SK-N-MC (cell line): ENCODE measurements around the gene HADHA.
A peak's percentile ranks its signal among the peaks of the same experiment; 100 is the strongest.

ENCODE experiments used
- DNase-seq: peaks from one replicate; pipeline ENCODE4 v3.0.0-alpha.2; 2011; ENCODE audit warnings: low read depth, low spot score
- H3K27ac ChIP-seq: fragments of 200-600 bp; sonication (generic); 2 replicates; pipeline ENCODE4 v1.5.1; 2016; ENCODE audit warnings: mixed run types
- H3K36me3 ChIP-seq: fragments of 200-600 bp; sonication (generic); 2 replicates; pipeline ENCODE4 v1.6.1; 2017; ENCODE audit warnings: antibody characterized with exemption, low read length, mixed read lengths; ENCODE audit not compliant: insufficient read depth
- H3K4me3 ChIP-seq: fragments of 200-600 bp; sonication (generic); 2 replicates; pipeline ENCODE4 v1.5.1; 2016
- H3K9ac ChIP-seq: fragments of 200-600 bp; sonication (generic); 2 replicates; pipeline ENCODE4 v1.8.0; 2017; ENCODE audit warnings: mixed run types, mixed read lengths; ENCODE audit not compliant: insufficient read length
- H3K9me3 ChIP-seq: fragments of 200-600 bp; sonication (generic); 2 replicates; pipeline ENCODE4 v1.6.1; 2017; ENCODE audit warnings: low read depth, mild to moderate bottlenecking, antibody characterized with exemption, low read length, moderate library complexity, mixed read lengths
- EZH2 ChIP-seq: fragments of 200-600 bp; sonication (generic); IDR thresholded peaks from one replicate; pipeline ENCODE4 v1.6.1; 2017; ENCODE audit warnings: antibody characterized with exemption
- FOXP2 ChIP-seq: optimal IDR thresholded peaks from 2 replicates; pipeline ENCODE3; 2011; ENCODE audit warnings: mild to moderate bottlenecking, moderate library complexity; ENCODE audit not compliant: insufficient read depth; ENCODE audit errors: extremely low read length, control extremely low read depth
- POLR2AphosphoS5 ChIP-seq: IDR thresholded peaks from 2 replicates; pipeline ENCODE4 v1.6.1; 2012; ENCODE audit warnings: mild to moderate bottlenecking, low read depth, low read length, borderline replicate concordance

HADHA gene

DNA sequence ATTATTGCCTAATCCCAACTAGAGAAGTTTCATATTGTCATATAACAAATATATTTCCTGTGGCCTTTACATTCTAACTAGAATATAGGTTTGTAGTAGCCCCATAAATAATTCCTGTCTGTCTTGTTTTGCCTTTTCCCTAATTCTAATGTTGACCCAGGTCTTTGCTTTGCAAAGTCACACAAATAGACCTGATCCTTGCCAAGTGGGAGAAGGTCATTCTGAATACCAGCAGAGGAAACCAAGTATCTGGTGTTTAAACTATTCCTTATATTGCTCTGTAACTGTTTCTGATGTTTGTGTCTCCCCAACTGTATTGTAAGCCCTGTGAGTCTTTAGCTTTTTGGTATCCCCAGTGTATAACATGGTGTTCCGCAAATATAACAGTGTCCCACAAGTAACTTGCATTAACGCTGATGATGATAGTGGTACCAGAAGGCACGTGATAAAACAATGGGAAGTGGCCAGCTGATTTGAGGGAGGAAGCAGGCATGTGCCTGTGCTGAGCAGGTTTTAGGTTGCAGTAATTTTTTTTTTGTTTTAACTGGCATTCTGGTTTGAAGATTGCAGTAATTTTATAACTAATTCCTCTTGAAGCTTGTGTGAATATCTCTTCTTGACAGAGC is 11.4 kb upstream of the HADHA start:
- no peak for DNase-seq
- H3K27ac ChIP-seq = no peak overlapping the region
- H3K36me3 ChIP-seq = peaks cover 9% of the 10 kb centered on the region; the same call in 1 of the 2 replicates
- TF ChIP-seq EZH2 = no peak
- no peak for TF ChIP-seq POLR2AphosphoS5
- TF ChIP-seq FOXP2 = no peak
- H3K4me3 ChIP-seq = no peak overlapping the region
- H3K9me3 ChIP-seq = no peaks in the 10 kb centered on the region
- no peak overlapping the region for H3K9ac ChIP-seq

DNA sequence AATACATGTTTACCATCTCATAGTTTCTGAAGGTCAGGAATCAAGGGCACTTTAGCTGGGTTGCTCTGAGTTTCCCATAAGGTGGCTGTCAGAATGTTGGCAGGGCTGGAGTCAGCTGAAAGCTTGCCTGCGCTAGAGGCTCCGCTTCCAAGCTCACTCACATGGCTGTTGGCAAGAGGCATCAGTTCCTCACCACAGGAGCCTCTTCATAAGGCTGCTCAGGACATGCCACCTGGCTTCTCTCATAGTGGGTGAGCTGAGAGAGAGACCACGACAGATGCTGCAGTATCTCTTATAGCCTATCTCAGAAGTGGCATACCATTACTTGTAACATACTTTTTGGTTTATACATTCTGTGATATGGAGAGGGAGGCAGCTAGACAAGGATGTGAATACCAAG is 7.5 kb upstream of the HADHA start:
- Histone ChIP-seq H3K36me3 (peaks cover 5% of the 10 kb centered on the region; the same call in 1 of the 2 replicates), H3K4me3 (no peak overlapping the region), H3K9ac (no peak overlapping the region), H3K9me3 (no peaks in the 10 kb centered on the region), H3K27ac (no peak overlapping the region)
- TF ChIP-seq POLR2AphosphoS5 = no peak
- no peak for TF ChIP-seq FOXP2
- TF ChIP-seq EZH2 = no peak
- DNase-seq = no peak

DNA sequence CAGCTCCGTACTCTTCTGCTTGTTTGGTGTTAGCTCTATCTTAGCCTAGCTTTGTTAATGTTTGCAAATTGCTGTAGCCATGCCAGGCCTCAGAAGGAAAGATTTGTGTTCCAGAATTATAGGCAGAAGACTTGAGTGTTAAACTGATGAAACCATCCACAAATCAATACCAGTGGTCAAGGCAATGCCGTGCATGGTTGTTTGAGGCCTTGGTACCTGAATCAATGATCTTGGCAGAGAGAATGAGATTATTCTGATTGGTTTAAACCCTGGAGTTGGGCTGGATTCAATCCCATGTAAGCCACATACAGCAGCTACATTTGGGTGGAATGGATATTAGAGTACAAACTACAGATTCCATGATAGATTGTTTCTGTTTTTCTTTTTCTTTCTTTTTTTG is 5.2 kb upstream of the HADHA start:
- Histone ChIP-seq H3K4me3 (no peak overlapping the region), H3K9me3 (no peaks in the 10 kb centered on the region), H3K9ac (no peak overlapping the region), H3K27ac (no peak overlapping the region), H3K36me3 (peaks cover 2% of the 10 kb centered on the region; the same call in 1 of the 2 replicates)
- DNase-seq = no peak
- no peak for TF ChIP-seq FOXP2
- no peak for TF ChIP-seq POLR2AphosphoS5
- TF ChIP-seq EZH2 = no peak

DNA sequence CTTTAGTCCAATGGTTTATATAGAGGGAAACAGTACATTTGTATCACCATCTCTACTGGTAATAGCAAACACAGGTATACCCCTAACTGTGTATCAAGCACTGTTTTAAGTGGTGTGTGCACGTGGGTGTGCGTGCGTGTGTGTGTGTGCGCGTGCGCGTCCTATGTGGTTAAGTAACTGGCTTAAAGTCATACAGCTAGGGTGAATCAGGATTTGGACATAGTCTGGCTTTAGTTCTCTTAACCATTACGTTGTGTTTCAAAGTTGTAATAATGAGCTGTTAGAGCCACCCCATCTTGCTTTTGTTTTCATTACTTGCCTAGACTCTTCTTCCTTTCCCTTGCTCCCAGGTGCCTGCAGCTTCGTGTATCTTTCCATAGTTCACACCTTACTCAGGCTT is 2.4 kb upstream of the HADHA start:
- no peaks in the 10 kb centered on the region for H3K9me3 ChIP-seq
- H3K4me3 ChIP-seq = 0 out of 2 replicates have a peak overlapping the region, but pooled peaks have one; percentile 19
- DNase-seq = no peak
- H3K36me3 ChIP-seq = no peaks in the 10 kb centered on the region
- H3K27ac ChIP-seq = no peak overlapping the region
- H3K9ac ChIP-seq = no peak overlapping the region
- TF ChIP-seq POLR2AphosphoS5 (no peak), EZH2 (no peak), FOXP2 (no peak)

DNA sequence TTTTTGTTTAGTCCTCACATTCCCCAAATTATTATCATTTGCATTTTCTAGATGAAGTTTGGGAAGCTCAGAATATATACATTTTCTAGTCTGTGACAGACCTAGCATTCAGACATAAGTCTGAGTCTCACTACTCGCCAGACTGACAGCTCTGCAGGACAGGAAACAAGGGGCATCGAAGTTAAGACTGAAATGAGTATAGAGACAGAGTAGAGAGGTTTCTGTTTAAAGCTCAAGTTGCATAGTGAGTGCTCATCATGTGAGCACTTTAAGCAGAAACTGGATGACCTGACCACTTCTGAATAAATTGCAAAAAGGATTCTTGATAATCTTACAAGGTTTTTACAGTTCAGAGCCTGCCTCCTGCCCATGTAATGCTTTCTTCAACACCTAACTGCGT is 1.4 kb upstream of the HADHA start:
- Histone ChIP-seq H3K9ac (peak overlapping the region; percentile 94), H3K27ac (no peak overlapping the region), H3K36me3 (no peaks in the 10 kb centered on the region), H3K4me3 (peak overlapping the region; percentile 99), H3K9me3 (no peaks in the 10 kb centered on the region)
- TF ChIP-seq FOXP2 = no peak
- no peak for TF ChIP-seq EZH2
- TF ChIP-seq POLR2AphosphoS5 = no peak
- DNase-seq = no peak

DNA sequence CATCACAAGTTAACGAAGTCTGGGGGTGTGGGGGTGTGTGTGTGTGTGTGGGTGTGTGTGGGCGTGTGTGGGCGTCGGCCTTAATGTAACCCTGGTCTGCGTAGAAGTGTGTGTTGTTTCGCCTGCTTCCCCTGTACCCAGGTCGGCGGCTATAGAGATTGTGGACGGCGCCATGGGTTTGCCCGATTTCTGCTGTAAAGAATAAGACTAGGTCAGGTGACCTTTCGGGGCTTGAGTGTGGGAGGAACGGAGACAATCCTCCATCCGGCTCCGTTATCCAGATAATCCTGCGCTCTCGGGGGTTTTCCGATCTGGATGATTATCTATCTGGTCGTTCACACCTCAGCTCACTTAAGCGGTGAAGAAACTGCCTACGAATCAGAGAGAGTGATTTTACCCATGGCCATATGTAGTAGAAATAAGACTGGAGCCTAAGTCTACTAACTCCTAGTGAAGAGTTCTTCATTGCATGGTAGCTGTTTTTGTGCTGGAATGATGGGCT is 850 bp upstream of the HADHA start:
- Histone ChIP-seq H3K4me3 (peak overlapping the region; percentile 99), H3K9ac (peak overlapping the region; percentile 94), H3K27ac (no peak overlapping the region), H3K36me3 (no peaks in the 10 kb centered on the region), H3K9me3 (no peaks in the 10 kb centered on the region)
- no peak for DNase-seq
- TF ChIP-seq FOXP2 (no peak), EZH2 (no peak), POLR2AphosphoS5 (no peak)

DNA sequence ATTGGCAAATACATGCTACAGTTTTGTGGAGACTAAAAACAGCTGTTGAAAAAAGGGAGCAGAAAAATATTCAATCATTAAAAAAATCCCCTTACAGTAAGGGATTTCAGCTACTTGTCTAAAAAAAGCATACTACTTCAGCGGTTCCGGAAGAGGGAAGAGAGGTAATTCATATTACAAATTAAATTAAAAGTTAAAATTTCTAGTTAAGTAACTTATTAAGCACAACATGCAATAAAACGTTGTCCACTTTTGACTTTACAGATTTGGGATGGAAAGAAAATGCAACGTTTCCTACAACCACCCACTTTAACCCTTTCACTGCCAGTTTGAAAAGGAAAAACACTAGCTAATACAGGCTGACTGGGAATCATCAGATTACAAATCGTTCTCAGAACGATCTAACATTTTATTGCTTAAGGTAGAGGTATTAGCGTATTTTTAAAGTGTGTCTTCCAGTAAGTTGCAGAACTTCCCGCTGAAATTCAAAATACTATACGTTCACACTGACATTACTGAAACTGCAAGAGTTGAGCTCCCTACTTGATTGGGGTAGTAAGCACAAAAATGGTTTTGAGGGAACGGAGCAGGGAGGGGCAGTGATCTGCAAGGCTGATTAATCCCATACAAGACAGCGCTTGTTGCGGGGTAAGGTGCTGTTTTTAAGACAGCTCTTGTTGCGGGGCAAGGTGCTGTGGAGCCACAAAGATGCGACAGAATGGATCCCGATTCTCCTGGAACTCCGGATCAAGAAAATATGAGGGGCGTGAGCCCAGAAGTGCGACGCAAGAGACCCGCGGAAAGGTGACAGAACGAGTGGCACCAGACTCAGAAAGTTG is 743 bp downstream of the HADHA start:
- peak overlapping the region; percentile 99 for H3K4me3 ChIP-seq
- peaks cover 2% of the 10 kb centered on the region; the same call in 1 of the 2 replicates for H3K36me3 ChIP-seq
- TF ChIP-seq EZH2 (no peak), FOXP2 (no peak), POLR2AphosphoS5 (no peak)
- peak overlapping the region; percentile 94 for H3K9ac ChIP-seq
- no peaks in the 10 kb centered on the region for H3K9me3 ChIP-seq
- peak; percentile 32 for DNase-seq
- H3K27ac ChIP-seq = peak overlapping the region; percentile 85

DNA sequence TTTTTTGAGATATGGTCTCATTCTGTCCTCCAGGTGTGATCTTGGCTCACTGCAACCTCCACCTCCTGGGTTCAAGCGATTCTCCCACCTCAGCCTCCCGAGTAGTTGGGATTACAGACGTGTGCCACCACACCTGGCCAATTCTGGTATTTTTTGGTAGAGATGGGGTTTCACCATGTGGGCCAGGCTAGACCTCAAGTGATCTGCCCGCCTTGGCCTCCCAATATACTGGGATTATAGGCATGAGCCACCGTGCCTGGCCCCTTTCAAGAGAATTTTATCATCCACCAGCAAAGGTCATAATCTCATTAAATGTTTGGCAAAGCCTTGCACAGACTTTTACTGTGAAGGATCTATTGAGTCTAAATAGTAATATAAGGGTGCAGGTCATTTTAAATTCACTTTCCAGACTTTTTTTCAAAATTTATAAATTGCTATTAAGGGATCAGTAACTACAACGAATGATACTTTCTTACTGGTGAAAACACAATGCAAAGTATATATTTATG is 2.5 kb downstream of the HADHA start:
- H3K9me3 ChIP-seq = no peaks in the 10 kb centered on the region
- peak overlapping the region; percentile 99 for H3K4me3 ChIP-seq
- H3K27ac ChIP-seq = no peak overlapping the region
- peak overlapping the region; percentile 94 for H3K9ac ChIP-seq
- peaks cover 14% of the 10 kb centered on the region for H3K36me3 ChIP-seq
- DNase-seq = no peak
- TF ChIP-seq FOXP2 = no peak
- no peak for TF ChIP-seq POLR2AphosphoS5
- no peak for TF ChIP-seq EZH2
